Loucy (cell line): ENCODE results near the gene PRLR.

Source experiments
- EZH2phosphoT487 ChIP-seq: fragments of 200-600 bp; IDR thresholded peaks from 2 replicates; pipeline ENCODE4 v1.6.1; 2018; ENCODE audit warnings: antibody characterized with exemption, mild to moderate bottlenecking, moderate library complexity, borderline replicate concordance
- TF ChIP-seq, protein P1 (sequence below): fragments of 200-600 bp; sonication (generic); conservative IDR thresholded peaks from 2 replicates; pipeline ENCODE4 v1.5.1; 2014; ENCODE audit warnings: mild to moderate bottlenecking, antibody characterized with exemption, low read length

DNA sequence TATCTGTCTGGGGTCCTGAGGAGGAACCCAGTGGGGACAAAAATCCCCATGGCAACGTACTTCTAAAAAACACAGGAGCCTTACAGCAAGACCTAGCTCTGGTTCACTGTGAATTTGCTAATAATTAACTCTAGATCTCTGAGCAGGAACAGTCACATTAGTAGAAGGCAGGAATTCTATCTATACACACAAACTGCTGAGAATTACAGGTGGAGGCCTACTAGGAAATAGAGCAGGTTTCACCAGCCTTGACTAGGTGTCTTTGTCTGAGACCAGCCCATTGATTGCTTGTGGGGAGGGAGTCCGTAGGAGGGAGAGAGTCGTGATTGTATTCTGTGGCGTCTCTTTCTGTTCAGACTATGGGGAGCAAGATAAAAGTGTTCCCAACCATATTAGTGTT is 44.8 kb downstream of the PRLR start:
- TF ChIP-seq, protein P1, sequence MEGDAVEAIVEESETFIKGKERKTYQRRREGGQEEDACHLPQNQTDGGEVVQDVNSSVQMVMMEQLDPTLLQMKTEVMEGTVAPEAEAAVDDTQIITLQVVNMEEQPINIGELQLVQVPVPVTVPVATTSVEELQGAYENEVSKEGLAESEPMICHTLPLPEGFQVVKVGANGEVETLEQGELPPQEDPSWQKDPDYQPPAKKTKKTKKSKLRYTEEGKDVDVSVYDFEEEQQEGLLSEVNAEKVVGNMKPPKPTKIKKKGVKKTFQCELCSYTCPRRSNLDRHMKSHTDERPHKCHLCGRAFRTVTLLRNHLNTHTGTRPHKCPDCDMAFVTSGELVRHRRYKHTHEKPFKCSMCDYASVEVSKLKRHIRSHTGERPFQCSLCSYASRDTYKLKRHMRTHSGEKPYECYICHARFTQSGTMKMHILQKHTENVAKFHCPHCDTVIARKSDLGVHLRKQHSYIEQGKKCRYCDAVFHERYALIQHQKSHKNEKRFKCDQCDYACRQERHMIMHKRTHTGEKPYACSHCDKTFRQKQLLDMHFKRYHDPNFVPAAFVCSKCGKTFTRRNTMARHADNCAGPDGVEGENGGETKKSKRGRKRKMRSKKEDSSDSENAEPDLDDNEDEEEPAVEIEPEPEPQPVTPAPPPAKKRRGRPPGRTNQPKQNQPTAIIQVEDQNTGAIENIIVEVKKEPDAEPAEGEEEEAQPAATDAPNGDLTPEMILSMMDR: no peak
- TF ChIP-seq EZH2phosphoT487: no peak
